Loucy (cell line): ENCODE measurements around the gene FUS.
"Not testable (repeated sequence)": the region's sequence is repeated elsewhere in the genome, so short reads cannot be mapped to it uniquely, and the experiment has no call there.

Source experiments
- H2AFZ ChIP-seq: fragments of 200-600 bp; sonication (generic); 2 replicates; pipeline ENCODE4 v1.6.0; 2016; ENCODE audit warnings: antibody characterized with exemption, mild to moderate bottlenecking, low read length, moderate library complexity
- H3F3A ChIP-seq: fragments of 200-600 bp; 2 replicates; pipeline ENCODE4 v1.6.0; 2016; ENCODE audit warnings: antibody characterized with exemption, low read depth, mild to moderate bottlenecking
- H3K27me3 ChIP-seq: fragments of 200-600 bp; sonication (generic); 2 replicates; pipeline ENCODE4 v1.6.1; 2014; ENCODE audit warnings: low read length, mild to moderate bottlenecking; ENCODE audit not compliant: insufficient read depth, poor library complexity, severe bottlenecking
- H3K36me3 ChIP-seq: fragments of 200-600 bp; sonication (generic); 2 replicates; pipeline ENCODE4 v1.6.1; 2016; ENCODE audit warnings: low read length; ENCODE audit not compliant: insufficient read depth
- H3K4me1 ChIP-seq: fragments of 200-600 bp; sonication (generic); 2 replicates; pipeline ENCODE4 v1.5.1; 2014; ENCODE audit warnings: low read length, mild to moderate bottlenecking; ENCODE audit not compliant: insufficient read depth, poor library complexity, severe bottlenecking
- H3K4me2 ChIP-seq: fragments of 200-600 bp; sonication (generic); 2 replicates; pipeline ENCODE4 v1.6.0; 2014; ENCODE audit warnings: antibody characterized with exemption, low read length, low read depth, mild to moderate bottlenecking; ENCODE audit not compliant: poor library complexity, severe bottlenecking
- H3K4me3 ChIP-seq: fragments of 200-600 bp; sonication (generic); 2 replicates; pipeline ENCODE4 v1.5.1; 2014; ENCODE audit warnings: low read length, mild to moderate bottlenecking, mixed read lengths; ENCODE audit not compliant: poor library complexity, severe bottlenecking
- H3K79me2 ChIP-seq: fragments of 200-600 bp; sonication (generic); 2 replicates; pipeline ENCODE4 v1.6.1; 2014; ENCODE audit warnings: low read length; ENCODE audit not compliant: insufficient read depth
- H3K9ac ChIP-seq: fragments of 200-600 bp; sonication (generic); 2 replicates; pipeline ENCODE4 v1.6.0; 2014; ENCODE audit warnings: mild to moderate bottlenecking, low read depth, low read length, moderate library complexity; ENCODE audit not compliant: poor library complexity, severe bottlenecking
- H3K9me2 ChIP-seq: fragments of 200-600 bp; sonication (generic); replicated peaks from 2 replicates; pipeline ENCODE4 v1.6.1; 2016; ENCODE audit warnings: low read depth, low read length, mixed read lengths
- H3K9me3 ChIP-seq: fragments of 200-600 bp; sonication (generic); 2 replicates; pipeline ENCODE4 v1.6.1; 2014; ENCODE audit warnings: mild to moderate bottlenecking, antibody characterized with exemption, low read length, low read depth; ENCODE audit not compliant: insufficient read depth
- H4K20me1 ChIP-seq: fragments of 200-600 bp; sonication (generic); 2 replicates; pipeline ENCODE4 v1.6.0; 2014; ENCODE audit warnings: antibody characterized with exemption, low read length, mild to moderate bottlenecking; ENCODE audit not compliant: insufficient read depth, poor library complexity, severe bottlenecking
- EZH2phosphoT487 ChIP-seq: fragments of 200-600 bp; IDR thresholded peaks from 2 replicates; pipeline ENCODE4 v1.6.1; 2018; ENCODE audit warnings: antibody characterized with exemption, mild to moderate bottlenecking, moderate library complexity, borderline replicate concordance
- TF ChIP-seq, protein P1 (sequence below): fragments of 200-600 bp; sonication (generic); conservative IDR thresholded peaks from 2 replicates; pipeline ENCODE4 v1.5.1; 2014; ENCODE audit warnings: mild to moderate bottlenecking, antibody characterized with exemption, low read length

FUS gene

GRCh38 chr16:31157136-31157535 is 22.8 kb upstream of the FUS start:
- no peak overlapping the region for H3K4me2 ChIP-seq
- H3K9me2 ChIP-seq = no peaks in the 10 kb centered on the region
- no peaks in the 10 kb centered on the region for H4K20me1 ChIP-seq
- no peaks in the 10 kb centered on the region for H3F3A ChIP-seq
- no peaks in the 10 kb centered on the region for H3K36me3 ChIP-seq
- 0 out of 2 replicates have a peak overlapping the region, but pooled peaks have one; percentile 48 for H2AFZ ChIP-seq
- no peaks in the 10 kb centered on the region for H3K79me2 ChIP-seq
- no peaks in the 10 kb centered on the region for H3K4me1 ChIP-seq
- H3K9ac ChIP-seq = no peak overlapping the region
- TF ChIP-seq, protein P1, sequence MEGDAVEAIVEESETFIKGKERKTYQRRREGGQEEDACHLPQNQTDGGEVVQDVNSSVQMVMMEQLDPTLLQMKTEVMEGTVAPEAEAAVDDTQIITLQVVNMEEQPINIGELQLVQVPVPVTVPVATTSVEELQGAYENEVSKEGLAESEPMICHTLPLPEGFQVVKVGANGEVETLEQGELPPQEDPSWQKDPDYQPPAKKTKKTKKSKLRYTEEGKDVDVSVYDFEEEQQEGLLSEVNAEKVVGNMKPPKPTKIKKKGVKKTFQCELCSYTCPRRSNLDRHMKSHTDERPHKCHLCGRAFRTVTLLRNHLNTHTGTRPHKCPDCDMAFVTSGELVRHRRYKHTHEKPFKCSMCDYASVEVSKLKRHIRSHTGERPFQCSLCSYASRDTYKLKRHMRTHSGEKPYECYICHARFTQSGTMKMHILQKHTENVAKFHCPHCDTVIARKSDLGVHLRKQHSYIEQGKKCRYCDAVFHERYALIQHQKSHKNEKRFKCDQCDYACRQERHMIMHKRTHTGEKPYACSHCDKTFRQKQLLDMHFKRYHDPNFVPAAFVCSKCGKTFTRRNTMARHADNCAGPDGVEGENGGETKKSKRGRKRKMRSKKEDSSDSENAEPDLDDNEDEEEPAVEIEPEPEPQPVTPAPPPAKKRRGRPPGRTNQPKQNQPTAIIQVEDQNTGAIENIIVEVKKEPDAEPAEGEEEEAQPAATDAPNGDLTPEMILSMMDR = no peak
- no peak for TF ChIP-seq EZH2phosphoT487
- H3K4me3 ChIP-seq = no peak overlapping the region
- H3K27me3 ChIP-seq = no peaks in the 10 kb centered on the region
- no peaks in the 10 kb centered on the region for H3K9me3 ChIP-seq

- H3K9me2 ChIP-seq = no peaks in the 10 kb centered on the region
- TF ChIP-seq, protein P1 = no peak
- no peak for TF ChIP-seq EZH2phosphoT487
- H3K4me1 ChIP-seq = peaks cover 3% of the 10 kb centered on the region
- H4K20me1 ChIP-seq = no peaks in the 10 kb centered on the region
- no peaks in the 10 kb centered on the region for H3K9me3 ChIP-seq
- H3K36me3 ChIP-seq = no peaks in the 10 kb centered on the region
- no peak overlapping the region for H3K4me2 ChIP-seq
- H3K79me2 ChIP-seq = no peaks in the 10 kb centered on the region
- H3F3A ChIP-seq = no peaks in the 10 kb centered on the region
- H3K27me3 ChIP-seq = no peaks in the 10 kb centered on the region
- H3K9ac ChIP-seq = no peak overlapping the region
- no peak overlapping the region for H2AFZ ChIP-seq
- H3K4me3 ChIP-seq = no peak overlapping the region
Observed at GRCh38 chr16:31167315-31167714, 12.6 kb upstream of the FUS start.

- H3K27me3 ChIP-seq = no peaks in the 10 kb centered on the region
- no peaks in the 10 kb centered on the region for H3K9me2 ChIP-seq
- no peaks in the 10 kb centered on the region for H3F3A ChIP-seq
- peaks cover 3% of the 10 kb centered on the region for H3K4me1 ChIP-seq
- H3K9me3 ChIP-seq = no peaks in the 10 kb centered on the region
- H3K4me2 ChIP-seq = no peak overlapping the region
- H4K20me1 ChIP-seq = no peaks in the 10 kb centered on the region
- TF ChIP-seq, protein P1 = no peak
- TF ChIP-seq EZH2phosphoT487 = no peak
- no peak overlapping the region for H3K4me3 ChIP-seq
- H3K36me3 ChIP-seq = no peaks in the 10 kb centered on the region
- no peaks in the 10 kb centered on the region for H3K79me2 ChIP-seq
- H2AFZ ChIP-seq = no peak overlapping the region
- H3K9ac ChIP-seq = no peak overlapping the region
Observed at GRCh38 chr16:31168848-31169247, 11.1 kb upstream of the FUS start.

- not testable (repeated sequence) for H3K4me2 ChIP-seq, H3K79me2 ChIP-seq, H3F3A ChIP-seq, H3K9me3 ChIP-seq, H3K36me3 ChIP-seq, H3K4me3 ChIP-seq, H3K4me1 ChIP-seq, H4K20me1 ChIP-seq, H3K27me3 ChIP-seq, H3K9me2 ChIP-seq, H3K9ac ChIP-seq
- 0 out of 2 replicates have a peak overlapping the region, but pooled peaks have one; percentile 49 for H2AFZ ChIP-seq
Observed at GRCh38 chr16:31170048-31170447, 9.9 kb upstream of the FUS start.
